PFSK-1 (cell line): ENCODE measurements around the gene TMEM219.

Source experiments
- FOXP2 ChIP-seq: optimal IDR thresholded peaks from 2 replicates; pipeline ENCODE3; 2011; ENCODE audit warnings: borderline replicate concordance, control low read depth, inconsistent platforms; ENCODE audit not compliant: insufficient read depth; ENCODE audit errors: extremely low read length, extremely low read depth
- REST ChIP-seq, 2 experiments: IDR thresholded peaks; 2 replicates each; pipeline versions ENCODE4 v1.6.1 to v1.8.0; 2011 to 2012; ENCODE audit warnings: low read depth in 2 of 2, low read length in 2 of 2, control low read depth in 1 of 2, inconsistent platforms in 1 of 2, mild to moderate bottlenecking in 1 of 2, moderate library complexity in 1 of 2; ENCODE audit not compliant: insufficient read depth in 1 of 2

Gene TMEM219

DNA sequence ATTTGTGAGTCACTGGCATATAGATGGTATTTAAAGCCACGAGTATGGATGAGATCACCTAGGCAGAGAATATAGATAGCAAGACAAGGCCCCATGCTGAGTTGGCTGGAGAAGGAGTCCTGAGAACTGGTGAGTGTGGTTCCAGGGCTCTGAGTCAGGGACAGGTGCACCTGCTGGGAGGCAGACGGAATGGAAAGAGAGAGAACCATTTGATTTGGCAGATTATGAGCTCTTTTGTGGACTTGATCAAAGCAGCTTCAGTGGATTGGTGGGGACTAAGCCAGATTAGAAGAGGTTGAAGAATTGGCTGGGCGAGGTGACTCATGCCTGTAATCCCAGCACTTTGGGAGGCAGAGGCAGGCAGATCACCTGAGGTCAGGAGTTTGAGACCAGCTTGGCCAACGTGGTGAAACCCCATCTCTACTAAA lies 56.9 kb downstream of the TMEM219 start:
- TF ChIP-seq REST (IDR thresholded peaks at IDR 0.05; ENCODE audit: insufficient read depth in 1 of 2, low read depth in 2 of 2, low read length in 2 of 2) (no peak), FOXP2 (no peak)
